Mesendoderm (in vitro differentiated cells): ENCODE results near the gene TTL.
A peak's percentile ranks its signal among the peaks of the same experiment; 100 is the strongest.
"Not testable (repeated sequence)": the region's sequence is repeated elsewhere in the genome, so short reads cannot be mapped to it uniquely, and the experiment has no call there.

Experiments used
- DNase-seq: peaks from one replicate; pipeline ENCODE4 v3.0.0; 2013
- H2AK5ac ChIP-seq: 2 replicates; pipeline ENCODE4 v1.6.1; 2013; ENCODE audit warnings: low read length, inconsistent platforms
- H2BK120ac ChIP-seq: 2 replicates; pipeline ENCODE4 v1.6.1; 2013; ENCODE audit warnings: low read depth, mild to moderate bottlenecking, low read length, moderate library complexity, mixed read lengths
- H2BK15ac ChIP-seq: replicated peaks from 2 replicates; pipeline ENCODE4 v1.6.1; 2013; ENCODE audit warnings: low read depth, mild to moderate bottlenecking, moderate library complexity
- H2BK5ac ChIP-seq: 2 replicates; pipeline ENCODE4 v1.6.1; 2013; ENCODE audit warnings: low read length, inconsistent platforms
- H3K18ac ChIP-seq: 2 replicates; pipeline ENCODE4 v1.6.1; 2013; ENCODE audit warnings: mild to moderate bottlenecking, low read length, mixed read lengths
- H3K23ac ChIP-seq: one replicate; pipeline ENCODE4 v1.6.1; 2013; ENCODE audit warnings: low read length
- H3K27ac ChIP-seq: 2 replicates; pipeline ENCODE4 v1.5.1; 2013; ENCODE audit warnings: low read depth, mild to moderate bottlenecking, inconsistent platforms, low read length, moderate library complexity
- H3K27me3 ChIP-seq: 2 replicates; pipeline ENCODE4 v1.6.1; 2013; ENCODE audit warnings: low read length, control low read depth, mild to moderate bottlenecking, inconsistent platforms; ENCODE audit not compliant: insufficient read depth, poor library complexity
- H3K36me3 ChIP-seq: 2 replicates; pipeline ENCODE4 v1.6.1; 2013; ENCODE audit warnings: low read length, inconsistent platforms; ENCODE audit not compliant: control insufficient read depth, insufficient read depth
- H3K4ac ChIP-seq: one replicate; pipeline ENCODE4 v1.6.1; 2013; ENCODE audit warnings: low read depth, mild to moderate bottlenecking, low read length, moderate library complexity
- H3K4me1 ChIP-seq: 2 replicates; pipeline ENCODE4 v1.6.1; 2013; ENCODE audit warnings: low read depth, low read length, inconsistent platforms; ENCODE audit not compliant: control insufficient read depth
- H3K4me2 ChIP-seq: 2 replicates; pipeline ENCODE4 v1.6.1; 2013; ENCODE audit warnings: low read length
- H3K4me3 ChIP-seq: 2 replicates; pipeline ENCODE4 v1.5.1; 2013; ENCODE audit warnings: mild to moderate bottlenecking, low read length
- H3K56ac ChIP-seq: one replicate; pipeline ENCODE4 v1.6.1; 2013; ENCODE audit warnings: low read length
- H3K79me1 ChIP-seq: 2 replicates; pipeline ENCODE4 v1.6.1; 2013; ENCODE audit warnings: low read length, inconsistent platforms
- H3K79me2 ChIP-seq: 2 replicates; pipeline ENCODE4 v1.6.1; 2013; ENCODE audit warnings: mild to moderate bottlenecking, low read length; ENCODE audit not compliant: control insufficient read depth, insufficient read depth
- H3K9ac ChIP-seq: 2 replicates; pipeline ENCODE4 v1.6.1; 2013; ENCODE audit warnings: low read length, inconsistent platforms
- H4K5ac ChIP-seq: one replicate; pipeline ENCODE4 v1.6.1; 2013; ENCODE audit warnings: low read length
- H4K8ac ChIP-seq: one replicate; pipeline ENCODE4 v1.6.1; 2013; ENCODE audit warnings: low read depth, mild to moderate bottlenecking, control low read depth, low read length, moderate library complexity
- WGBS: extraction: QIAGEN DNeasy Blood & Tissue Kit; methylation state at CpG from one replicate; pipeline ENCODE4 v1.1.7; 2013; ENCODE audit warnings: low lambda C conversion rate, missing lambda C conversion rate; ENCODE audit not compliant: insufficient coverage; ENCODE audit errors: extremely low coverage; 5-methylcytosine and 5-hydroxymethylcytosine counted together

The TTL gene

DNA sequence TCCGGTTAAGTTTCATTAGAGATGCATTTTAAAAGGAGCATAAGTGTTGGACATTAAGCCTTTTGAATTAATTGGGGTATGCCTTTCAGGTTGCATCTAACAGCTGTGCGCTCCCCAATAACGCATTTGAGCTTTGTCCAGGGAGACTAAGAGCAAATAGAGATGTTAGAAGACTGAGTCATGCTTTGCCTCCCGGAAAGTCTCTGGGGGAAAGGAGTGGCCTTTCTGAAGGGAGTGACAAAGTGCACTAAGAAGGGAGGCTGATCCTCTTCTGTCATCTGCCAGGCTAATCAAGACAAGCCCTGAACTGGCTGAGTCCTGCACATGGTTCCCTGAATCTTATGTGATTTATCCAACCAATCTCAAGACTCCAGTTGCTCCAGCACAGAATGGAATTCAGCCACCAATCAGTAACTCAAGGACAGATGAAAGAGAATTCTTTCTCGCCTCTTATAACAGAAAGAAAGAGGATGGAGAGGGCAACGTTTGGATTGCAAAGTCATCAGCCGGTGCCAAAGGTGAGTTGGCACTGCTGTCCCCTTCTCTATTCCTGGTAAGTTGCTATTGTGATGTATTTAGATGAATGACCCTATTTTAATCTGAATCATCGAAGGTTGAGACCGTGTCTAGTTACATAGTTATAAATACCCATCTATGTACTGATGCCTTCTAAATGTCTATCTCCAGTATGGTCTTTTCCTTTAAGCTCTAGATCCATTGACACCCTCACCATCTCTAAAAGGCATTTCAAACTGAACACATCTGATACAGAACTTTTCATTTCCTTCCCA lies 12.1 kb downstream of the TTL start:
- Histone ChIP-seq H3K4me1 (no peaks in the 10 kb centered on the region), H3K79me1 (peaks cover 4% of the 10 kb centered on the region), H3K79me2 (no peaks in the 10 kb centered on the region), H4K5ac (no peak overlapping the region), H3K9ac (no peak overlapping the region), H3K36me3 (peaks cover 3% of the 10 kb centered on the region), H2AK5ac (no peak overlapping the region), H2BK15ac (no peak overlapping the region), H3K27me3 (no peaks in the 10 kb centered on the region), H4K8ac (no peak overlapping the region), H3K23ac (no peak overlapping the region), H3K4me2 (no peak overlapping the region), H3K27ac (no peak overlapping the region), H3K18ac (no peak overlapping the region), H3K4ac (no peak overlapping the region), H3K56ac (no peak overlapping the region), H2BK5ac (no peak overlapping the region), H2BK120ac (no peak overlapping the region), H3K4me3 (no peak overlapping the region)
- no CpG with 5 or more reads among the region's 9 CpGs for WGBS
- peak; percentile 18 for DNase-seq

DNA sequence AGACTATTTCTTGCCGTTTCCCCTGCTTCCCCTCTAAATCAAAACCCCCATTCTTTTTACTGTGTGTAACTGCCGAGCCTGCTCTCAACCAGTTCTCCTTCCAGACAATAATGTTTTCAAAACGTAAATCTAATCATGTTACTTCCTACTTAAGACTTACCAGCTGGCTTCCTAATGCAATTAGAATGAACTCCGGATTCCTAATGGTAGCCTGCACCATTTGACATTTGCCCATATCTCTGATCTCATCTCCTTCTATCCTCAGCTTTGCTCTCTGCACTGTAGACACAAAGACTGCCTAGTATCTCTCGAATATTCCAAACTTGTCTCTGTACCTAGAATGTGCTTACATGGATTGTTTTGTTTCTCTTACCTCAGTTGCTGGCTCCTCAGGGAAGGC lies 12.9 kb downstream of the TTL start:
- WGBS = no CpG with 5 or more reads among the region's 5 CpGs
- no peak overlapping the region for H3K4me3 ChIP-seq
- no peak overlapping the region for H3K4ac ChIP-seq
- no peak overlapping the region for H3K27ac ChIP-seq
- no peak overlapping the region for H3K4me2 ChIP-seq
- H2BK5ac ChIP-seq = no peak overlapping the region
- no peak overlapping the region for H3K56ac ChIP-seq
- H3K79me2 ChIP-seq = no peaks in the 10 kb centered on the region
- H3K18ac ChIP-seq = no peak overlapping the region
- H3K79me1 ChIP-seq = peaks cover 4% of the 10 kb centered on the region
- no peak overlapping the region for H2BK15ac ChIP-seq
- no peak overlapping the region for H3K9ac ChIP-seq
- H2AK5ac ChIP-seq = no peak overlapping the region
- no peak overlapping the region for H4K5ac ChIP-seq
- H2BK120ac ChIP-seq = no peak overlapping the region
- H4K8ac ChIP-seq = no peak overlapping the region
- H3K23ac ChIP-seq = no peak overlapping the region
- H3K27me3 ChIP-seq = no peaks in the 10 kb centered on the region
- no peaks in the 10 kb centered on the region for H3K4me1 ChIP-seq
- H3K36me3 ChIP-seq = peaks cover 3% of the 10 kb centered on the region
- no peak for DNase-seq

GRCh38 chr2:112495878-112496277 lies 13.9 kb downstream of the TTL start:
- not testable (repeated sequence) for H3K27me3 ChIP-seq, H3K4me1 ChIP-seq, H2BK5ac ChIP-seq, H4K5ac ChIP-seq, H3K27ac ChIP-seq, H3K4ac ChIP-seq, H3K56ac ChIP-seq, H3K36me3 ChIP-seq, H3K79me2 ChIP-seq, H2BK120ac ChIP-seq, H3K4me3 ChIP-seq, H4K8ac ChIP-seq, DNase-seq, H2AK5ac ChIP-seq, H3K4me2 ChIP-seq, H3K9ac ChIP-seq, H3K79me1 ChIP-seq, H2BK15ac ChIP-seq, H3K23ac ChIP-seq, H3K18ac ChIP-seq
- WGBS = no CpG with 5 or more reads among the region's 4 CpGs

- not testable (repeated sequence) for H3K4me1 ChIP-seq, H4K5ac ChIP-seq, H2BK120ac ChIP-seq, H3K27ac ChIP-seq, H3K18ac ChIP-seq, H3K4ac ChIP-seq, H3K4me2 ChIP-seq, H3K79me1 ChIP-seq, H3K4me3 ChIP-seq, H3K23ac ChIP-seq, H3K27me3 ChIP-seq, H3K56ac ChIP-seq, H3K9ac ChIP-seq, H2BK5ac ChIP-seq, H2AK5ac ChIP-seq, H2BK15ac ChIP-seq, H3K79me2 ChIP-seq, H3K36me3 ChIP-seq, H4K8ac ChIP-seq
- no CpG with 5 or more reads among the region's 10 CpGs for WGBS
- DNase-seq = peak; percentile 36
Observed at GRCh38 chr2:112500850-112501484, 19.0 kb downstream of the TTL start.

GRCh38 chr2:112509239-112509998 lies 27.5 kb downstream of the TTL start:
- H3K4me3 ChIP-seq, H3K23ac ChIP-seq: not testable (repeated sequence)

More at GRCh38 chr2:112509239-112509998, 27.5 kb downstream of the TTL start:
- no CpG with 5 or more reads among the region's 32 CpGs for WGBS
- not testable (repeated sequence) for H3K4me1 ChIP-seq, H2BK120ac ChIP-seq, H2AK5ac ChIP-seq, H4K8ac ChIP-seq, H3K9ac ChIP-seq, DNase-seq, H3K4me2 ChIP-seq, H3K36me3 ChIP-seq, H3K79me2 ChIP-seq, H2BK15ac ChIP-seq, H3K56ac ChIP-seq, H3K27me3 ChIP-seq, H2BK5ac ChIP-seq, H3K79me1 ChIP-seq, H3K4ac ChIP-seq, H3K27ac ChIP-seq, H4K5ac ChIP-seq
- peak overlapping the region; percentile 70 for H3K18ac ChIP-seq
